ENCODE data around the gene ZNF836. TPM values are rescaled to one million over a fixed set of nuclear protein-coding genes. Genes with fewer than 3 reads are reported as not detected.
A peak's percentile ranks its signal among the peaks of the same experiment; 100 is the strongest.

Gene ZNF836
- total and polyA plus RNA-seq, 9 of the 15 experiments (the other 6 are each of a cell fraction or from before 2014, with no cell fraction given), result 0.24 to 0.69 (median 0.64) TPM; not detected in 2

DNA sequence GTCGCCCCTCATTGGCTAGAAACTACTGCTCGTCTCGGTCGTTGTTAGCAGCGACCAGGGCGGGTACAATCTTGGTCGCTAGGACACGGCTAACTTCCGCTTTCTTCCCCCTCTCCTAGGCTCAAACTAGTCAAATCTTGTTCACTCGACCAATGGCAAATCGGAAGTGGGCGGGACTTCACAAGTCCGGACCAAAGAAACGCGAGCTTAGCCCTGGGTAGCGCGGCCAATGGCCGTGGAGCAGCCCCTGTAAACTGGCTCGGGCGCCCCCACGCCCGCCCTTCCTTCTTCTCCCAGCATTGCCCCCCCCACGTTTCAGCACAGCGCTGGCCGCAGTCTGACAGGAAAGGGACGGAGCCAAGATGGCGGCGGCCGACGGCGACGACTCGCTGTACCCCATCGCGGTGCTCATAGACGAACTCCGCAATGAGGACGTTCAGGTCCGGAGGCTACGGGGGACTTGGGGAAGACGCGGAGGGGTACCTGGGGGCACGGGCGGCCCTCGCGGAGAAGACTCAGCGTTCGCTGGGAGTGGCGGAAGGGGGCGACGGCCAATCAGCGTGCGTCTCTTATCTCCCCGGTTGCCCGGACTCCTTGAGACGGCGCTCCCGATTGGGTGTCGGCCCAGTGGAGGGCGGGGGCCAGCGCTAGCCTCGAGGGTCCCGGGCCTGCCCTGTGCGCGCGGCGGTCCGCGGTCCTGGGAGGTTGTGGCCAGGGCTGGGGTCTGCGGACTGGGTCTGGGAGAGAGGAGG lies 18.5 kb upstream of the ZNF836 start, which contains the start of gene PPP2R1A (continued):
- TF ChIP-seq BMI1 (IDR thresholded peaks at IDR 0.05; ENCODE audit: low read length) (peak; percentile 97), LCOR (CRISPR knock-in tag; IDR thresholded peaks at IDR 0.05) (peak; percentile 78; the same call in 1 of the 2 replicates), RREB1 (CRISPR knock-in tag; IDR thresholded peaks at IDR 0.05) (peak; percentile 83), ZNF143 (CRISPR knock-in tag; IDR thresholded peaks at IDR 0.05) (no peak), STAT6 (CRISPR knock-in tag; IDR thresholded peaks at IDR 0.05) (no peak), ZNF280A (IDR thresholded peaks at IDR 0.05; ENCODE audit: low read depth, partially characterized antibody) (no peak), DACH1 (IDR thresholded peaks at IDR 0.05; ENCODE audit: partially characterized antibody) (no peak)
- TF ChIP-seq, protein P1, sequence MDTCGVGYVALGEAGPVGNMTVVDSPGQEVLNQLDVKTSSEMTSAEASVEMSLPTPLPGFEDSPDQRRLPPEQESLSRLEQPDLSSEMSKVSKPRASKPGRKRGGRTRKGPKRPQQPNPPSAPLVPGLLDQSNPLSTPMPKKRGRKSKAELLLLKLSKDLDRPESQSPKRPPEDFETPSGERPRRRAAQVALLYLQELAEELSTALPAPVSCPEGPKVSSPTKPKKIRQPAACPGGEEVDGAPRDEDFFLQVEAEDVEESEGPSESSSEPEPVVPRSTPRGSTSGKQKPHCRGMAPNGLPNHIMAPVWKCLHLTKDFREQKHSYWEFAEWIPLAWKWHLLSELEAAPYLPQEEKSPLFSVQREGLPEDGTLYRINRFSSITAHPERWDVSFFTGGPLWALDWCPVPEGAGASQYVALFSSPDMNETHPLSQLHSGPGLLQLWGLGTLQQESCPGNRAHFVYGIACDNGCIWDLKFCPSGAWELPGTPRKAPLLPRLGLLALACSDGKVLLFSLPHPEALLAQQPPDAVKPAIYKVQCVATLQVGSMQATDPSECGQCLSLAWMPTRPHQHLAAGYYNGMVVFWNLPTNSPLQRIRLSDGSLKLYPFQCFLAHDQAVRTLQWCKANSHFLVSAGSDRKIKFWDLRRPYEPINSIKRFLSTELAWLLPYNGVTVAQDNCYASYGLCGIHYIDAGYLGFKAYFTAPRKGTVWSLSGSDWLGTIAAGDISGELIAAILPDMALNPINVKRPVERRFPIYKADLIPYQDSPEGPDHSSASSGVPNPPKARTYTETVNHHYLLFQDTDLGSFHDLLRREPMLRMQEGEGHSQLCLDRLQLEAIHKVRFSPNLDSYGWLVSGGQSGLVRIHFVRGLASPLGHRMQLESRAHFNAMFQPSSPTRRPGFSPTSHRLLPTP (IDR thresholded peaks at IDR 0.05; ENCODE audit: borderline replicate concordance, extremely low read depth, insufficient read length), result no peak
- TF ChIP-seq, protein P2, sequence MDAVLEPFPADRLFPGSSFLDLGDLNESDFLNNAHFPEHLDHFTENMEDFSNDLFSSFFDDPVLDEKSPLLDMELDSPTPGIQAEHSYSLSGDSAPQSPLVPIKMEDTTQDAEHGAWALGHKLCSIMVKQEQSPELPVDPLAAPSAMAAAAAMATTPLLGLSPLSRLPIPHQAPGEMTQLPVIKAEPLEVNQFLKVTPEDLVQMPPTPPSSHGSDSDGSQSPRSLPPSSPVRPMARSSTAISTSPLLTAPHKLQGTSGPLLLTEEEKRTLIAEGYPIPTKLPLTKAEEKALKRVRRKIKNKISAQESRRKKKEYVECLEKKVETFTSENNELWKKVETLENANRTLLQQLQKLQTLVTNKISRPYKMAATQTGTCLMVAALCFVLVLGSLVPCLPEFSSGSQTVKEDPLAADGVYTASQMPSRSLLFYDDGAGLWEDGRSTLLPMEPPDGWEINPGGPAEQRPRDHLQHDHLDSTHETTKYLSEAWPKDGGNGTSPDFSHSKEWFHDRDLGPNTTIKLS (IDR thresholded peaks at IDR 0.05; ENCODE audit: borderline replicate concordance, low read depth), result no peak

Measured in K562 (cell line).